WTC11 (cell line): ENCODE results near the gene OR4A5.
"Not testable (repeated sequence)": the region's sequence is repeated elsewhere in the genome, so short reads cannot be mapped to it uniquely, and the experiment has no call there.

ENCODE experiments used
- NFYB ChIP-seq: sonication (generic); formaldehyde crosslinking; conservative IDR thresholded peaks from 2 replicates; pipeline ENCODE4 v1.8.0; 2022; ENCODE audit warnings: low read depth, missing genetic modification reagents
- TCF7 ChIP-seq: sonication (generic); formaldehyde crosslinking; IDR thresholded peaks from 2 replicates; pipeline ENCODE4 v1.8.0; 2022; ENCODE audit warnings: mild to moderate bottlenecking, low read depth, missing genetic modification reagents, moderate library complexity
- TEAD4 ChIP-seq: sonication (generic); formaldehyde crosslinking; IDR thresholded peaks from 2 replicates; pipeline ENCODE4 v1.8.0; 2022; ENCODE audit warnings: mild to moderate bottlenecking, missing genetic modification reagents
- TF ChIP-seq, protein P1 (sequence below): fragments of 200-600 bp; IDR thresholded peaks from 2 replicates; pipeline ENCODE4 v1.8.0; 2022; ENCODE audit warnings: antibody characterized with exemption
- TF ChIP-seq, protein P2 (sequence below): sonication (generic); formaldehyde crosslinking; IDR thresholded peaks from 2 replicates; pipeline ENCODE4 v1.8.1; 2023; ENCODE audit warnings: mild to moderate bottlenecking, moderate library complexity, missing genetic modification reagents
- TF ChIP-seq, protein P3 (sequence below): sonication (generic); formaldehyde crosslinking; IDR thresholded peaks from 2 replicates; pipeline ENCODE4 v1.8.0; 2022; ENCODE audit warnings: mild to moderate bottlenecking, missing genetic modification reagents

DNA sequence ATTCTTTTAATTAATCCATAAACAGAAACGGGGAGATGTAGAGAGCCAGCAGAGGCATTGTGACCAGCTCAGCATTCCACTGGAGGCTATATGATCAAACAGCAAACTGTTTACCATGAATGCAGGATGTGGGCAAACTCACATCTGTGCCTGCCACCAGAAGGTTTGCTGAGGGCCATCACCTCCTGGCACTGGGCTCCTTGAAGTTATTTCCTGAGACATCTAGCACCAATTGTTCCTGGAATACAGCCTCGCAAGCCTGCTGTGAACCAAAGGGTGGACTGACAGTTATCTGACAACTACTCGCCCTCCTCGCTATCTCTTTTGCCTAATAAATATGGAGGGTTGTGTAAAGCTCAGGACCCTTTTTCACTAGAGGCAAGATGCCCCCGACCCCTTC, 13.5 kb downstream of the OR4A5 start:
- TF ChIP-seq, protein P1, sequence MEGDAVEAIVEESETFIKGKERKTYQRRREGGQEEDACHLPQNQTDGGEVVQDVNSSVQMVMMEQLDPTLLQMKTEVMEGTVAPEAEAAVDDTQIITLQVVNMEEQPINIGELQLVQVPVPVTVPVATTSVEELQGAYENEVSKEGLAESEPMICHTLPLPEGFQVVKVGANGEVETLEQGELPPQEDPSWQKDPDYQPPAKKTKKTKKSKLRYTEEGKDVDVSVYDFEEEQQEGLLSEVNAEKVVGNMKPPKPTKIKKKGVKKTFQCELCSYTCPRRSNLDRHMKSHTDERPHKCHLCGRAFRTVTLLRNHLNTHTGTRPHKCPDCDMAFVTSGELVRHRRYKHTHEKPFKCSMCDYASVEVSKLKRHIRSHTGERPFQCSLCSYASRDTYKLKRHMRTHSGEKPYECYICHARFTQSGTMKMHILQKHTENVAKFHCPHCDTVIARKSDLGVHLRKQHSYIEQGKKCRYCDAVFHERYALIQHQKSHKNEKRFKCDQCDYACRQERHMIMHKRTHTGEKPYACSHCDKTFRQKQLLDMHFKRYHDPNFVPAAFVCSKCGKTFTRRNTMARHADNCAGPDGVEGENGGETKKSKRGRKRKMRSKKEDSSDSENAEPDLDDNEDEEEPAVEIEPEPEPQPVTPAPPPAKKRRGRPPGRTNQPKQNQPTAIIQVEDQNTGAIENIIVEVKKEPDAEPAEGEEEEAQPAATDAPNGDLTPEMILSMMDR: not testable (repeated sequence)
- TF ChIP-seq, protein P2, sequence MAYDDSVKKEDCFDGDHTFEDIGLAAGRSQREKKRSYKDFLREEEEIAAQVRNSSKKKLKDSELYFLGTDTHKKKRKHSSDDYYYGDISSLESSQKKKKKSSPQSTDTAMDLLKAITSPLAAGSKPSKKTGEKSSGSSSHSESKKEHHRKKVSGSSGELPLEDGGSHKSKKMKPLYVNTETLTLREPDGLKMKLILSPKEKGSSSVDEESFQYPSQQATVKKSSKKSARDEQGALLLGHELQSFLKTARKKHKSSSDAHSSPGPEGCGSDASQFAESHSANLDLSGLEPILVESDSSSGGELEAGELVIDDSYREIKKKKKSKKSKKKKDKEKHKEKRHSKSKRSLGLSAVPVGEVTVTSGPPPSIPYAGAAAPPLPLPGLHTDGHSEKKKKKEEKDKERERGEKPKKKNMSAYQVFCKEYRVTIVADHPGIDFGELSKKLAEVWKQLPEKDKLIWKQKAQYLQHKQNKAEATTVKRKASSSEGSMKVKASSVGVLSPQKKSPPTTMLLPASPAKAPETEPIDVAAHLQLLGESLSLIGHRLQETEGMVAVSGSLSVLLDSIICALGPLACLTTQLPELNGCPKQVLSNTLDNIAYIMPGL (CRISPR knock-in tag): not testable (repeated sequence)
- TF ChIP-seq NFYB (CRISPR knock-in tag); TEAD4; TCF7: not testable (repeated sequence)
- TF ChIP-seq, protein P3, sequence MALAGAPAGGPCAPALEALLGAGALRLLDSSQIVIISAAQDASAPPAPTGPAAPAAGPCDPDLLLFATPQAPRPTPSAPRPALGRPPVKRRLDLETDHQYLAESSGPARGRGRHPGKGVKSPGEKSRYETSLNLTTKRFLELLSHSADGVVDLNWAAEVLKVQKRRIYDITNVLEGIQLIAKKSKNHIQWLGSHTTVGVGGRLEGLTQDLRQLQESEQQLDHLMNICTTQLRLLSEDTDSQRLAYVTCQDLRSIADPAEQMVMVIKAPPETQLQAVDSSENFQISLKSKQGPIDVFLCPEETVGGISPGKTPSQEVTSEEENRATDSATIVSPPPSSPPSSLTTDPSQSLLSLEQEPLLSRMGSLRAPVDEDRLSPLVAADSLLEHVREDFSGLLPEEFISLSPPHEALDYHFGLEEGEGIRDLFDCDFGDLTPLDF (CRISPR knock-in tag): not testable (repeated sequence)
